H9 (cell line): ENCODE results near the gene ATP11C. TPM values are rescaled to one million over a fixed set of nuclear protein-coding genes. Genes with fewer than 3 reads are reported as not detected.

Experiments used
- DNase-seq: peaks from one replicate; pipeline ENCODE4 v3.0.0-alpha.2; 2017
- H2AFZ ChIP-seq: one replicate; pipeline ENCODE4 v1.6.1; 2013; ENCODE audit warnings: mild to moderate bottlenecking, low read length, control low read depth, moderate library complexity
- H2AK5ac ChIP-seq: 2 replicates; pipeline ENCODE4 v1.6.1; 2013; ENCODE audit warnings: low read length, control low read depth, mixed read lengths; ENCODE audit not compliant: insufficient read length
- H2BK120ac ChIP-seq: one replicate; pipeline ENCODE4 v1.6.1; 2013; ENCODE audit warnings: low read depth, mild to moderate bottlenecking, low read length, control low read depth, inconsistent platforms; ENCODE audit not compliant: poor library complexity, severe bottlenecking
- H2BK12ac ChIP-seq: 2 replicates; pipeline ENCODE4 v1.6.1; 2013; ENCODE audit warnings: low read length, control low read depth, mixed read lengths, low read depth; ENCODE audit not compliant: insufficient read length
- H2BK15ac ChIP-seq: 2 replicates; pipeline ENCODE4 v1.6.1; 2013; ENCODE audit warnings: low read depth, low read length, control low read depth
- H2BK20ac ChIP-seq: one replicate; pipeline ENCODE4 v1.6.1; 2013; ENCODE audit warnings: low read depth, mild to moderate bottlenecking, low read length, control low read depth, inconsistent platforms; ENCODE audit not compliant: poor library complexity, severe bottlenecking
- H2BK5ac ChIP-seq: 2 replicates; pipeline ENCODE4 v1.6.1; 2013; ENCODE audit warnings: low read length, control low read depth, mixed read lengths; ENCODE audit not compliant: insufficient read length
- H3K14ac ChIP-seq: 2 replicates; pipeline ENCODE4 v1.6.1; 2013; ENCODE audit warnings: low read length, control low read depth; ENCODE audit not compliant: insufficient read depth
- H3K18ac ChIP-seq: 2 replicates; pipeline ENCODE4 v1.6.1; 2013; ENCODE audit warnings: low read depth, mild to moderate bottlenecking, mixed read lengths, low read length, control low read depth; ENCODE audit not compliant: insufficient read length
- H3K23ac ChIP-seq: 2 replicates; pipeline ENCODE4 v1.6.1; 2013; ENCODE audit warnings: low read length, control low read depth, mixed read lengths, low read depth; ENCODE audit not compliant: insufficient read length
- H3K23me2 ChIP-seq: 2 replicates; pipeline ENCODE4 v1.6.1; 2013; ENCODE audit warnings: low read depth, mild to moderate bottlenecking, mixed read lengths, low read length, control low read depth; ENCODE audit not compliant: insufficient read length, poor library complexity, severe bottlenecking
- H3K27ac ChIP-seq: 2 replicates; pipeline ENCODE4 v1.5.1; 2013; ENCODE audit warnings: low read length, control low read depth, mixed read lengths, low read depth; ENCODE audit not compliant: insufficient read length
- H3K27me3 ChIP-seq: 2 replicates; pipeline ENCODE4 v1.6.1; 2013; ENCODE audit warnings: low read length, control low read depth, inconsistent platforms; ENCODE audit not compliant: insufficient read depth
- H3K4ac ChIP-seq: 2 replicates; pipeline ENCODE4 v1.6.1; 2013; ENCODE audit warnings: low read depth, mild to moderate bottlenecking, control low read depth, inconsistent platforms, low read length, moderate library complexity
- H3K4me1 ChIP-seq: 2 replicates; pipeline ENCODE4 v1.6.1; 2013; ENCODE audit warnings: low read length, control low read depth, inconsistent platforms; ENCODE audit not compliant: insufficient read depth
- H3K4me2 ChIP-seq: 2 replicates; pipeline ENCODE4 v1.6.1; 2013; ENCODE audit warnings: low read length, control low read depth, mixed read lengths; ENCODE audit not compliant: insufficient read length, insufficient read depth
- H3K56ac ChIP-seq: 2 replicates; pipeline ENCODE4 v1.6.1; 2013; ENCODE audit warnings: low read depth, mild to moderate bottlenecking, mixed read lengths, low read length, control low read depth; ENCODE audit not compliant: insufficient read length
- H3K79me1 ChIP-seq: 2 replicates; pipeline ENCODE4 v1.6.1; 2013; ENCODE audit warnings: low read depth, mild to moderate bottlenecking, moderate library complexity, low read length, control low read depth, inconsistent platforms; ENCODE audit not compliant: insufficient read depth, poor library complexity, severe bottlenecking
- H3K79me2 ChIP-seq: 2 replicates; pipeline ENCODE4 v1.6.1; 2013; ENCODE audit warnings: low read length, control low read depth, inconsistent platforms; ENCODE audit not compliant: insufficient read depth
- H3K9ac ChIP-seq: 2 replicates; pipeline ENCODE4 v1.6.1; 2013; ENCODE audit warnings: low read length, control low read depth, mixed read lengths; ENCODE audit not compliant: insufficient read length; ENCODE audit errors: extremely low read depth
- H3K9me3 ChIP-seq: one replicate; pipeline ENCODE4 v1.6.1; 2013; ENCODE audit warnings: low read depth, low read length, inconsistent platforms; ENCODE audit not compliant: control insufficient read depth
- H3T11ph ChIP-seq: one replicate; pipeline ENCODE4 v1.6.1; 2013; ENCODE audit warnings: mild to moderate bottlenecking, low read length, control low read depth, inconsistent platforms
- H4K20me1 ChIP-seq: one replicate; pipeline ENCODE4 v1.6.1; 2013; ENCODE audit not compliant: control insufficient read depth, insufficient read length, insufficient read depth
- H4K5ac ChIP-seq: 2 replicates; pipeline ENCODE4 v1.6.1; 2013; ENCODE audit warnings: low read depth, mild to moderate bottlenecking, mixed read lengths, low read length, control low read depth; ENCODE audit not compliant: insufficient read length
- H4K8ac ChIP-seq: replicated peaks from 2 replicates; pipeline ENCODE4 v1.6.1; 2013; ENCODE audit warnings: low read length, control low read depth, mixed read lengths, low read depth; ENCODE audit not compliant: insufficient read length
- H4K91ac ChIP-seq: 2 replicates; pipeline ENCODE4 v1.6.1; 2013; ENCODE audit warnings: low read depth, mild to moderate bottlenecking, moderate library complexity, mixed read lengths, low read length, control low read depth; ENCODE audit not compliant: insufficient read length
- H3K27ac Mint-ChIP-seq, 3 experiments: 2 replicates in 2 of 3; 3 replicates in 1 of 3; pipeline ENCODE4 v1.8.0; 2020 to 2021; ENCODE audit warnings: mixed read lengths in 3 of 3, mild to moderate bottlenecking in 1 of 3, moderate library complexity in 1 of 3
- H3K27me3 Mint-ChIP-seq: 2 replicates; pipeline ENCODE4 v1.8.0; 2021; ENCODE audit warnings: low read depth, mild to moderate bottlenecking, moderate library complexity, mixed read lengths
- H3K36me3 Mint-ChIP-seq, 3 experiments: 2 replicates in 2 of 3; 3 replicates in 1 of 3; pipeline ENCODE4 v1.8.0; 2020 to 2021; ENCODE audit warnings: low read depth in 3 of 3, mixed read lengths in 3 of 3; ENCODE audit not compliant: insufficient read depth in 1 of 3
- H3K4me1 Mint-ChIP-seq, 2 experiments: 2 replicates each; pipeline ENCODE4 v1.8.0; 2020; ENCODE audit warnings: mixed read lengths in 2 of 2
- H3K4me3 Mint-ChIP-seq, 2 experiments: 2 replicates in 1 of 2; 3 replicates in 1 of 2; pipeline ENCODE4 v1.8.0; 2020 to 2021; ENCODE audit warnings: mild to moderate bottlenecking in 2 of 2, mixed read lengths in 2 of 2, moderate library complexity in 1 of 2
- H3K9me3 Mint-ChIP-seq, 2 experiments: 2 replicates in 1 of 2; 3 replicates in 1 of 2; pipeline ENCODE4 v1.8.0; 2020; ENCODE audit warnings: mild to moderate bottlenecking in 2 of 2, mixed read lengths in 2 of 2, moderate library complexity in 1 of 2
- WGBS: extraction: QIAGEN DNeasy Blood & Tissue Kit; methylation state at CpG from one replicate; pipeline ENCODE4 v1.1.7; 2013; ENCODE audit warnings: missing lambda C conversion rate, low lambda C conversion rate, mixed read lengths; ENCODE audit not compliant: insufficient read length; ENCODE audit errors: extremely low coverage; 5-methylcytosine and 5-hydroxymethylcytosine counted together
- total RNA-seq: library from RNA; stranded (reverse); gene quantifications from 2 replicates; pipeline ENCODE4 v1.2.1, GENCODE V29; 2021
- TF ChIP-seq, protein P1 (sequence below): fragments of 200-600 bp; sonication (generic); conservative IDR thresholded peaks from 3 replicates; pipeline ENCODE4 v1.8.0; 2021; ENCODE audit warnings: antibody characterized with exemption, mild to moderate bottlenecking

ATP11C gene
- total RNA-seq, 1 experiment from 2014 or later = 28.4 TPM

DNA sequence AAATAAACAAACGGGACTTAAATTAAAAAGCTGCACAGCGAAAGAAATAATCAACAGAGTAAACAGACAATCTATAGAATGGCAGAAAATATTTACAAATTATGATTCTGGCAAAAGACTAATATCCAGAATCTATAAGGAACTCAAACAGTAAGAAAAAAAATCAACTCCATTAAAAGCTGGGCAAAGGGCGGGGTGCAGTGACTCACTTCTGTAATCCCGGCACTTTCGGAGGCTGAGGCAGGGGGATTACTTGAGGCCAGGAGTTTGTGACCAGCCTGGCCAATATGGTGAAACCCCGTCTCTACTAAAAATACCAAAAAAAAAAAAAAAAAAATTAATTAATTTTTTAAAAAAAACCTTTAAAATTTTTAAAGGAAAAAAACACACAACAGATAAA is 109.0 kb downstream of the ATP11C start:
- Histone ChIP-seq H3K4me2 (no peak overlapping the region), H3K79me1 (no peaks in the 10 kb centered on the region), H2BK120ac (no peak overlapping the region), H3K4ac (no peak overlapping the region), H4K5ac (no peak overlapping the region), H3K56ac (no peak overlapping the region), H3K27me3 (no peaks in the 10 kb centered on the region), H2BK15ac (no peak overlapping the region), H3K9ac (no peak overlapping the region), H2AK5ac (no peak overlapping the region), H4K91ac (no peak overlapping the region), H4K20me1 (no peaks in the 10 kb centered on the region), H3K79me2 (no peaks in the 10 kb centered on the region), H3K4me1 (peaks cover 8% of the 10 kb centered on the region; the same call in 1 of the 2 replicates), H3K27ac (no peak overlapping the region), H2BK12ac (no peak overlapping the region), H4K8ac (no peak overlapping the region), H3K14ac (no peak overlapping the region), H2BK5ac (no peak overlapping the region), H2BK20ac (no peak overlapping the region), H2AFZ (no peak overlapping the region), H3K23ac (no peak overlapping the region), H3T11ph (no peak overlapping the region), H3K23me2 (no peaks in the 10 kb centered on the region), H3K18ac (no peak overlapping the region), H3K9me3 (no peaks in the 10 kb centered on the region)
- TF ChIP-seq, protein P1, sequence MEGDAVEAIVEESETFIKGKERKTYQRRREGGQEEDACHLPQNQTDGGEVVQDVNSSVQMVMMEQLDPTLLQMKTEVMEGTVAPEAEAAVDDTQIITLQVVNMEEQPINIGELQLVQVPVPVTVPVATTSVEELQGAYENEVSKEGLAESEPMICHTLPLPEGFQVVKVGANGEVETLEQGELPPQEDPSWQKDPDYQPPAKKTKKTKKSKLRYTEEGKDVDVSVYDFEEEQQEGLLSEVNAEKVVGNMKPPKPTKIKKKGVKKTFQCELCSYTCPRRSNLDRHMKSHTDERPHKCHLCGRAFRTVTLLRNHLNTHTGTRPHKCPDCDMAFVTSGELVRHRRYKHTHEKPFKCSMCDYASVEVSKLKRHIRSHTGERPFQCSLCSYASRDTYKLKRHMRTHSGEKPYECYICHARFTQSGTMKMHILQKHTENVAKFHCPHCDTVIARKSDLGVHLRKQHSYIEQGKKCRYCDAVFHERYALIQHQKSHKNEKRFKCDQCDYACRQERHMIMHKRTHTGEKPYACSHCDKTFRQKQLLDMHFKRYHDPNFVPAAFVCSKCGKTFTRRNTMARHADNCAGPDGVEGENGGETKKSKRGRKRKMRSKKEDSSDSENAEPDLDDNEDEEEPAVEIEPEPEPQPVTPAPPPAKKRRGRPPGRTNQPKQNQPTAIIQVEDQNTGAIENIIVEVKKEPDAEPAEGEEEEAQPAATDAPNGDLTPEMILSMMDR = no peak
- no peaks in the 10 kb centered on the region for H3K27me3 Mint-ChIP-seq
- H3K36me3 Mint-ChIP-seq = peaks cover 0 to 8% (median 6%) of the 10 kb centered on the region in 3 experiments; a peak in 3 of 7 replicates
- DNase-seq = no peak
- no CpG with 5 or more reads among the region's 6 CpGs for WGBS
- H3K27ac Mint-ChIP-seq = no peak overlapping the region
- H3K4me3 Mint-ChIP-seq = no peak overlapping the region
- peaks cover 0 to 33% of the 10 kb centered on the region in 2 experiments; a peak in 2 of 5 replicates for H3K9me3 Mint-ChIP-seq
- H3K4me1 Mint-ChIP-seq = peaks cover 24 to 34% of the 10 kb centered on the region in 2 experiments
